KMS-11 (cell line): ENCODE measurements around the gene ZNF764.
"Not testable (repeated sequence)": the region's sequence is repeated elsewhere in the genome, so short reads cannot be mapped to it uniquely, and the experiment has no call there.

Experiments used
- H2AFZ ChIP-seq: fragments of 200-600 bp; sonication (generic); 2 replicates; pipeline ENCODE4 v1.6.1; 2016; ENCODE audit warnings: antibody characterized with exemption, mixed run types, low read depth
- H3K27ac ChIP-seq: fragments of 200-600 bp; sonication (generic); 2 replicates; pipeline ENCODE4 v1.6.1; 2016; ENCODE audit warnings: mild to moderate bottlenecking, mixed run types
- H3K27me3 ChIP-seq: fragments of 200-600 bp; sonication (generic); 2 replicates; pipeline ENCODE4 v1.6.1; 2017; ENCODE audit warnings: mild to moderate bottlenecking, low read depth, mixed run types, moderate library complexity; ENCODE audit not compliant: insufficient read depth
- H3K36me3 ChIP-seq: fragments of 200-600 bp; sonication (generic); 2 replicates; pipeline ENCODE4 v1.6.1; 2017; ENCODE audit warnings: mild to moderate bottlenecking, mixed run types; ENCODE audit not compliant: insufficient read depth
- H3K4me1 ChIP-seq: fragments of 200-600 bp; sonication (generic); 2 replicates; pipeline ENCODE4 v1.6.1; 2016; ENCODE audit warnings: mild to moderate bottlenecking, low read depth, mixed run types; ENCODE audit not compliant: poor library complexity, severe bottlenecking
- H3K4me2 ChIP-seq: fragments of 200-600 bp; sonication (generic); 2 replicates; pipeline ENCODE4 v1.7.0; 2016; ENCODE audit warnings: mild to moderate bottlenecking, mixed run types
- H3K4me3 ChIP-seq: fragments of 200-600 bp; sonication (generic); IDR thresholded peaks from 2 replicates; pipeline ENCODE4 v1.6.1; 2017; ENCODE audit warnings: low read depth, low read length, mixed read lengths; ENCODE audit not compliant: insufficient read depth
- H3K79me2 ChIP-seq: fragments of 200-600 bp; sonication (generic); 2 replicates; pipeline ENCODE4 v1.6.1; 2016; ENCODE audit warnings: low read depth, mixed run types; ENCODE audit not compliant: insufficient read depth
- H3K9ac ChIP-seq: fragments of 200-600 bp; sonication (generic); 2 replicates; pipeline ENCODE4 v1.6.1; 2016; ENCODE audit warnings: mild to moderate bottlenecking, mixed run types
- H4K20me1 ChIP-seq: fragments of 200-600 bp; sonication (generic); 2 replicates; pipeline ENCODE4 v1.6.1; 2016; ENCODE audit warnings: mild to moderate bottlenecking, mixed run types; ENCODE audit not compliant: insufficient read depth
- CTCF ChIP-seq: fragments of 200-600 bp; sonication (generic); conservative IDR thresholded peaks from 2 replicates; pipeline ENCODE4 v1.6.1; 2017; ENCODE audit warnings: low read depth, mild to moderate bottlenecking, antibody characterized with exemption, low read length, moderate library complexity, mixed read lengths

Gene ZNF764

GRCh38 chr16:30541502-30542329 is 16.5 kb downstream of the ZNF764 start:
- Histone ChIP-seq H3K36me3 (no peaks in the 10 kb centered on the region), H3K4me3 (no peak overlapping the region), H2AFZ (no peak overlapping the region), H3K4me2 (no peak overlapping the region), H4K20me1 (no peaks in the 10 kb centered on the region), H3K27ac (no peak overlapping the region), H3K27me3 (no peaks in the 10 kb centered on the region), H3K79me2 (no peaks in the 10 kb centered on the region), H3K9ac (no peak overlapping the region), H3K4me1 (no peaks in the 10 kb centered on the region)
- no peak for TF ChIP-seq CTCF

- not testable (repeated sequence) for H3K79me2 ChIP-seq, H2AFZ ChIP-seq, H3K27ac ChIP-seq, H3K36me3 ChIP-seq, H3K4me3 ChIP-seq, H3K4me2 ChIP-seq, H3K4me1 ChIP-seq, H3K27me3 ChIP-seq, H4K20me1 ChIP-seq, H3K9ac ChIP-seq
These were observed 17.2 kb downstream of the ZNF764 start for GRCh38 chr16:30540916-30541464.

GRCh38 chr16:30539986-30540526 is 18.1 kb downstream of the ZNF764 start:
- not testable (repeated sequence) for H3K4me3 ChIP-seq, H4K20me1 ChIP-seq, H3K27ac ChIP-seq, H3K36me3 ChIP-seq, H2AFZ ChIP-seq, H3K4me2 ChIP-seq, H3K79me2 ChIP-seq, H3K27me3 ChIP-seq, H3K9ac ChIP-seq
- peaks cover 12% of the 10 kb centered on the region for H3K4me1 ChIP-seq

GRCh38 chr16:30539000-30539964 is 18.9 kb downstream of the ZNF764 start:
- H3K4me2 ChIP-seq: no peak overlapping the region
- no peak overlapping the region for H3K4me3 ChIP-seq
- no peak overlapping the region for H3K9ac ChIP-seq
- H3K36me3 ChIP-seq: no peaks in the 10 kb centered on the region
- no peaks in the 10 kb centered on the region; the same call in 1 of the 2 replicates for H3K79me2 ChIP-seq
- peaks cover 12% of the 10 kb centered on the region for H3K4me1 ChIP-seq
- H2AFZ ChIP-seq: no peak overlapping the region
- no peak overlapping the region for H3K27ac ChIP-seq
- TF ChIP-seq CTCF: no peak
- H4K20me1 ChIP-seq: no peaks in the 10 kb centered on the region
- H3K27me3 ChIP-seq: no peaks in the 10 kb centered on the region

- H4K20me1 ChIP-seq, H3K4me3 ChIP-seq, H2AFZ ChIP-seq, H3K9ac ChIP-seq, H3K27me3 ChIP-seq, H3K36me3 ChIP-seq, H3K27ac ChIP-seq, H3K79me2 ChIP-seq: not testable (repeated sequence)
- 0 out of 2 replicates have a peak overlapping the region, but pooled peaks have one; percentile 81 for H3K4me2 ChIP-seq
- peaks cover 22% of the 10 kb centered on the region for H3K4me1 ChIP-seq
These were observed 21.7 kb downstream of the ZNF764 start for GRCh38 chr16:30536391-30537024.
